ENCODE measurements around the gene CAPN6. TPM values are rescaled to one million over a fixed set of nuclear protein-coding genes. Genes with fewer than 3 reads are reported as not detected.

Gene CAPN6
- total RNA-seq, 2 experiments from 2014 or later: not detected

DNA sequence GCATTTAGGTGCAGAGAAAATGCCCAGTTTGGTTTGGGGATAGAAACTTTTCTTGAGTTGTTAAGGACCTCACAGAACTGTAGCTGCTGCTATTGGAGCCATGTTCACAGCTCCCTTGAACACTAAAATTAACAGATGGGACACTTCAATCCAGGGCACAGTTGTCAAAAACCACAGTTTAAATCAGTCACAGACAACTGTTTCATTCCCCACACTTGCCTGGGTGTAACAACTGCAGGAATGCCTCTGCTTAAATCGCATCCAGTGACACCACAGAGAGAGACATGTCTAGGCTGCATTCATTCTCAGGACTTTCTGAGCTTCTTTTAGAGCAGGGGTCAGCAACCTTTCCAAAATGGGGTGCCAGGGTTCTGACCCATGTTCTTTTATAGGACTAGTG is 12.7 kb upstream of the CAPN6 start:
- Mint-ChIP-seq H3K36me3 (ENCODE audit: low read depth) (no peaks in the 10 kb centered on the region), H3K4me3 (no peak overlapping the region), H3K9me3 (no peaks in the 10 kb centered on the region), H3K27me3 (no peaks in the 10 kb centered on the region), H3K27ac (no peak overlapping the region), H3K4me1 (ENCODE audit: low read depth) (no peaks in the 10 kb centered on the region)
- Histone ChIP-seq H3K4me1 (ENCODE audit: insufficient read depth, low read length) (no peaks in the 10 kb centered on the region), H3K4me3 (ENCODE audit: low read length) (no peak overlapping the region), H3K27me3 (ENCODE audit: control insufficient read depth in 1 of 2, insufficient read depth in 2 of 2, low read length in 2 of 2) (no peaks in the 10 kb centered on the region), H3K36me3 (ENCODE audit: insufficient read depth, low read length) (no peaks in the 10 kb centered on the region), H3K9me3 (ENCODE audit: control insufficient read depth in 1 of 2, insufficient read depth in 1 of 2, low read length in 2 of 2) (no peaks in the 10 kb centered on the region), H3K27ac (ENCODE audit: low read depth in 1 of 2, low read length in 2 of 2) (no peak overlapping the region)
- ChIA-PET POLR2A (no interaction called here), CTCF (no interaction called here)
- intact Hi-C loops (cut with DNase I, micrococcal nuclease): no loop called here
- DNase-seq (no peak), ATAC-seq (ENCODE audit: poor library complexity) (no peak)
- no peak for TF ChIP-seq CTCF (IDR thresholded peaks at IDR 0.05)

- H3K4me3 ChIP-seq (ENCODE audit: low read length): no peak overlapping the region
- no peaks in the 10 kb centered on the region for H3K27me3 ChIP-seq (ENCODE audit: control insufficient read depth in 1 of 2, insufficient read depth in 2 of 2, low read length in 2 of 2)
- Mint-ChIP-seq H3K4me1 (ENCODE audit: low read depth) (no peaks in the 10 kb centered on the region), H3K27me3 (no peaks in the 10 kb centered on the region), H3K27ac (no peak overlapping the region), H3K36me3 (ENCODE audit: low read depth) (no peaks in the 10 kb centered on the region), H3K9me3 (no peaks in the 10 kb centered on the region), H3K4me3 (no peak overlapping the region)
- TF ChIP-seq CTCF (IDR thresholded peaks at IDR 0.05): no peak
- intact Hi-C loops (cut with DNase I, micrococcal nuclease): no loop called here
- no peaks in the 10 kb centered on the region for H3K36me3 ChIP-seq (ENCODE audit: insufficient read depth, low read length)
- H3K9me3 ChIP-seq (ENCODE audit: control insufficient read depth in 1 of 2, insufficient read depth in 1 of 2, low read length in 2 of 2): no peaks in the 10 kb centered on the region
- ChIA-PET CTCF (no interaction called here), POLR2A (no interaction called here)
- ATAC-seq (ENCODE audit: poor library complexity) (no peak), DNase-seq (no peak)
- no peaks in the 10 kb centered on the region for H3K4me1 ChIP-seq (ENCODE audit: insufficient read depth, low read length)
- no peak overlapping the region for H3K27ac ChIP-seq (ENCODE audit: low read depth in 1 of 2, low read length in 2 of 2)
Observed at GRCh38 chrX:111282139-111282538, 11.9 kb upstream of the CAPN6 start.

GRCh38 chrX:111268506-111268905 is 1.8 kb downstream of the CAPN6 start:
- Mint-ChIP-seq H3K27me3 (no peaks in the 10 kb centered on the region), H3K4me3 (no peak overlapping the region), H3K9me3 (no peaks in the 10 kb centered on the region), H3K36me3 (ENCODE audit: low read depth) (no peaks in the 10 kb centered on the region), H3K4me1 (ENCODE audit: low read depth) (no peaks in the 10 kb centered on the region), H3K27ac (no peak overlapping the region)
- intact Hi-C loops (cut with DNase I, micrococcal nuclease): no loop called here
- no peaks in the 10 kb centered on the region for H3K36me3 ChIP-seq (ENCODE audit: insufficient read depth, low read length)
- peaks cover 0 to 4% of the 10 kb centered on the region in 2 experiments for H3K27me3 ChIP-seq (ENCODE audit: control insufficient read depth in 1 of 2, insufficient read depth in 2 of 2, low read length in 2 of 2)
- no peak overlapping the region for H3K4me3 ChIP-seq (ENCODE audit: low read length)
- POLR2A ChIA-PET: no interaction called here
- no peak overlapping the region for H3K27ac ChIP-seq (ENCODE audit: low read depth in 1 of 2, low read length in 2 of 2)
- TF ChIP-seq CTCF (IDR thresholded peaks at IDR 0.05): no peak
- H3K9me3 ChIP-seq (ENCODE audit: control insufficient read depth in 1 of 2, insufficient read depth in 1 of 2, low read length in 2 of 2): no peaks in the 10 kb centered on the region
- no peaks in the 10 kb centered on the region for H3K4me1 ChIP-seq (ENCODE audit: insufficient read depth, low read length)
- CTCF ChIA-PET: no interaction called here
- no peak for DNase-seq
- no peak for ATAC-seq (ENCODE audit: poor library complexity)
